OCI-LY1 (cell line): ENCODE measurements around the gene ATP11C.

Experiments used
- H2AFZ ChIP-seq: fragments of 200-600 bp; sonication (generic), shearing (Covaris generic); 2 replicates; pipeline ENCODE4 v1.6.0; 2014; ENCODE audit warnings: antibody characterized with exemption, mild to moderate bottlenecking, low read length
- H3F3A ChIP-seq: fragments of 200-600 bp; sonication (generic), shearing (Covaris generic); 2 replicates; pipeline ENCODE4 v1.6.0; 2014; ENCODE audit warnings: mild to moderate bottlenecking, antibody characterized with exemption, low read length, moderate library complexity; ENCODE audit not compliant: insufficient read depth
- H3K27ac ChIP-seq: fragments of 200-600 bp; sonication (generic); 2 replicates; pipeline ENCODE4 v1.5.1; 2014; ENCODE audit warnings: low read length, mixed run types, mild to moderate bottlenecking, low read depth; ENCODE audit not compliant: poor library complexity, severe bottlenecking
- H3K27me3 ChIP-seq: fragments of 200-600 bp; sonication (generic); 2 replicates; pipeline ENCODE4 v1.6.0; 2014; ENCODE audit warnings: antibody characterized with exemption, mild to moderate bottlenecking, low read length, moderate library complexity; ENCODE audit not compliant: insufficient read depth
- H3K36me3 ChIP-seq: fragments of 200-600 bp; sonication (generic); 2 replicates; pipeline ENCODE4 v1.6.1; 2014; ENCODE audit warnings: mild to moderate bottlenecking, antibody characterized with exemption, low read length, moderate library complexity, mixed read lengths; ENCODE audit not compliant: insufficient read depth
- H3K4me1 ChIP-seq: fragments of 200-600 bp; sonication (generic); 2 replicates; pipeline ENCODE4 v1.5.1; 2014; ENCODE audit warnings: mild to moderate bottlenecking, low read length, moderate library complexity; ENCODE audit not compliant: insufficient read depth, severe bottlenecking
- H3K4me2 ChIP-seq: fragments of 200-600 bp; sonication (generic), shearing (Covaris generic); 2 replicates; pipeline ENCODE4 v1.6.1; 2014; ENCODE audit warnings: low read length
- H3K4me3 ChIP-seq: fragments of 200-600 bp; sonication (generic); 2 replicates; pipeline ENCODE4 v1.5.1; 2014; ENCODE audit warnings: low read length, low read depth, mild to moderate bottlenecking, mixed read lengths; ENCODE audit not compliant: poor library complexity, severe bottlenecking
- H3K79me2 ChIP-seq: fragments of 200-600 bp; shearing (Covaris generic); 2 replicates; pipeline ENCODE4 v1.6.1; 2016; ENCODE audit warnings: mixed run types, low read length, mixed read lengths; ENCODE audit not compliant: insufficient read depth
- H3K9ac ChIP-seq: fragments of 200-600 bp; sonication (generic), shearing (Covaris generic); 2 replicates; pipeline ENCODE4 v1.6.1; 2014; ENCODE audit warnings: mild to moderate bottlenecking, low read length, mixed read lengths
- H3K9me2 ChIP-seq: fragments of 200-600 bp; sonication (generic), shearing (Covaris generic); 2 replicates; pipeline ENCODE4 v1.6.1; 2014; ENCODE audit warnings: low read depth, mild to moderate bottlenecking, low read length, mixed read lengths
- H3K9me3 ChIP-seq: fragments of 200-600 bp; shearing (Covaris generic); 2 replicates; pipeline ENCODE4 v1.6.1; 2014; ENCODE audit warnings: low read length, mixed read lengths
- H4K20me1 ChIP-seq: fragments of 200-600 bp; sonication (generic), shearing (Covaris generic); 2 replicates; pipeline ENCODE4 v1.6.0; 2016; ENCODE audit warnings: mild to moderate bottlenecking, low read length; ENCODE audit not compliant: insufficient read depth
- CTCF ChIP-seq: fragments of 200-600 bp; sonication (generic), shearing (Covaris generic); IDR thresholded peaks from 2 replicates; pipeline ENCODE4 v1.5.1; 2017; ENCODE audit warnings: mild to moderate bottlenecking, antibody characterized with exemption, low read length, moderate library complexity, mixed read lengths
- EZH2 ChIP-seq: fragments of 200-600 bp; sonication (generic), shearing (Covaris generic); IDR thresholded peaks from 2 replicates; pipeline ENCODE4 v1.8.0; 2017; ENCODE audit warnings: borderline replicate concordance, mixed run types, mild to moderate bottlenecking, antibody characterized with exemption, low read length, moderate library complexity, mixed read lengths

The ATP11C gene

DNA sequence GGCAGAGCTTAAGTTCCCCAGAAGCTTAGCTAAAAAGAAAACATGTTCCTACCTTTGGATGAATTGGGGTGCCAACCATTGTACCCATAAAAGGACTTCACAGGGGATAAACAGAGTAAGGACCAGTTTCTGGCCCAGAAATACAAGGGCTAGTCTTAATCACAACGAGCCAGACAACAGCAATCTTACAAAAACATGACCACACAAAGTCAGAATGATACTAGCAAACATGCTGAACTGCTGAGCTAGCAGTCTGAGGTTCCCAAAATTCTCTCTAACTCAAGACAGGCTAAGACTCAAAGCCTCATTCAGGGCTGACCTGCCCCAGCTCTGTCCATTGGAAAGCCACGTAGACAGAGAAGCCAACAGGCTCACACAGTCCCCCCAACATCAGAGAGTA lies 40.3 kb downstream of the ATP11C start:
- no peaks in the 10 kb centered on the region for H3K79me2 ChIP-seq
- no peak overlapping the region for H2AFZ ChIP-seq
- H3K27ac ChIP-seq: no peak overlapping the region
- H3K4me2 ChIP-seq: no peak overlapping the region
- no peak for TF ChIP-seq CTCF
- TF ChIP-seq EZH2: no peak
- H3K4me3 ChIP-seq: no peak overlapping the region
- H3K9ac ChIP-seq: no peak overlapping the region
- no peaks in the 10 kb centered on the region; the same call in 1 of the 2 replicates for H3K36me3 ChIP-seq
- H3F3A ChIP-seq: no peaks in the 10 kb centered on the region
- no peaks in the 10 kb centered on the region for H3K9me2 ChIP-seq
- no peaks in the 10 kb centered on the region for H4K20me1 ChIP-seq
- no peaks in the 10 kb centered on the region for H3K27me3 ChIP-seq
- H3K9me3 ChIP-seq: no peaks in the 10 kb centered on the region
- H3K4me1 ChIP-seq: peaks cover 8% of the 10 kb centered on the region

DNA sequence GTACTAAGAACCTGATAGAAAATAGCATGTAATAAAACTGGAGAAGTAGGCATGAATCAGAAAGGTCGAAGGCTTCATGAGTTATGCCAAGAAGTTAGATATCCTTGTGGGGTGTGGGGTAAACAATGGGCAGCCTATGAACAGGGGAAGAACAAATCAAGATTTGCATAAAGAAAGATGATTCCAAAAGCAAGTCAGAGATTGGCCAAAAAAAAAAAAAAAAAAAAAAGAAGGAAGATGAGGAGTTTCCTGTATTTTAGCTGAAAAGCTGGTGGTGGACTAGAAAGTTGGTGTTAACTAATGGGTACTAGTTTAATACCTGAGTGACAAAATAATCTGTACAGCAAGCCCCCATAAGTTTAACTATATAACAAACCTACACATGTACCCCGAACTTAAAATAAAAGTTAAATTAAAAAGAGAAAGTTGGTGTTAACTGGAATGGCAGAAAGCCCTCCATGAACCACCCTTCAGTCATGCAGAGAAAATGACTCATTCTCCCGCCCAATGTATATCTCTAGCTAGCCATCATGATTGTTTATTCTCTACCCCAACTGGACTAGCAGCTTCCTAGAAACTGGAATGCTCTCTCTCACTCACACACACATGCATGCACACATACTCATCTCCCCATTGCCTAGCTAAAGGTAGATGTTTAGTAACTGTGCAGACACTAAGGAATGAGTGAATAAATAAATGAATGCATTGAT lies 41.7 kb downstream of the ATP11C start:
- Histone ChIP-seq H3K4me2 (no peak overlapping the region), H3K9me2 (no peaks in the 10 kb centered on the region), H3F3A (no peaks in the 10 kb centered on the region), H3K9ac (no peak overlapping the region), H3K36me3 (no peaks in the 10 kb centered on the region; the same call in 1 of the 2 replicates), H3K79me2 (no peaks in the 10 kb centered on the region), H4K20me1 (no peaks in the 10 kb centered on the region), H3K9me3 (no peaks in the 10 kb centered on the region), H3K4me1 (peaks cover 8% of the 10 kb centered on the region), H2AFZ (no peak overlapping the region), H3K27me3 (no peaks in the 10 kb centered on the region), H3K27ac (no peak overlapping the region), H3K4me3 (no peak overlapping the region)
- TF ChIP-seq CTCF (no peak), EZH2 (no peak)

GRCh38 chrX:139889760-139890159 lies 43.1 kb downstream of the ATP11C start:
- H3K27ac ChIP-seq: no peak overlapping the region
- no peaks in the 10 kb centered on the region for H4K20me1 ChIP-seq
- no peak overlapping the region for H3K9ac ChIP-seq
- H3K9me2 ChIP-seq: no peaks in the 10 kb centered on the region
- H3F3A ChIP-seq: no peaks in the 10 kb centered on the region
- no peaks in the 10 kb centered on the region; the same call in 1 of the 2 replicates for H3K36me3 ChIP-seq
- no peaks in the 10 kb centered on the region for H3K27me3 ChIP-seq
- no peaks in the 10 kb centered on the region for H3K9me3 ChIP-seq
- H3K4me2 ChIP-seq: no peak overlapping the region
- no peaks in the 10 kb centered on the region for H3K79me2 ChIP-seq
- H2AFZ ChIP-seq: no peak overlapping the region
- no peak for TF ChIP-seq EZH2
- TF ChIP-seq CTCF: no peak
- H3K4me3 ChIP-seq: no peak overlapping the region
- H3K4me1 ChIP-seq: peaks cover 8% of the 10 kb centered on the region
